ENCODE data around the gene GNG2.

GNG2 gene

GRCh38 chr14:51914310-51914709, 53.9 kb downstream of the GNG2 start:
- Histone ChIP-seq H3K4me3 (ENCODE audit: low read length) (no peak overlapping the region), H3K4me1 (ENCODE audit: low read length) (no peaks in the 10 kb centered on the region), H3K9me3 (replicated peaks; ENCODE audit: insufficient read depth, low read length) (no peaks in the 10 kb centered on the region), H3K36me3 (replicated peaks; ENCODE audit: insufficient read depth, low read length) (no peaks in the 10 kb centered on the region), H3K9me2 (replicated peaks; ENCODE audit: insufficient read depth, low read length) (no peaks in the 10 kb centered on the region), H3K4me2 (ENCODE audit: low read depth, low read length) (no peak overlapping the region), H3K79me2 (ENCODE audit: low read length) (no peaks in the 10 kb centered on the region), H3K9ac (ENCODE audit: low read length) (no peak overlapping the region), H3K27me3 (replicated peaks; ENCODE audit: insufficient read depth, low read length) (no peaks in the 10 kb centered on the region), H2AFZ (ENCODE audit: low read length) (no peak overlapping the region), H4K20me1 (ENCODE audit: insufficient read depth, low read length) (no peaks in the 10 kb centered on the region), H3K27ac (ENCODE audit: low read length) (no peak overlapping the region), H3F3A (ENCODE audit: insufficient read depth, low read length) (no peaks in the 10 kb centered on the region)
- TF ChIP-seq CTCF (IDR thresholded peaks at IDR 0.05; ENCODE audit: low read length) = no peak
- no peak for TF ChIP-seq EZH2phosphoT487 (IDR thresholded peaks at IDR 0.05; ENCODE audit: low read length)
- no peak for TF ChIP-seq EZH2 (optimal IDR thresholded peaks at IDR 0.05; ENCODE audit: low read depth, low read length)
- no peak for DNase-seq

- Histone ChIP-seq H3K4me1 (ENCODE audit: low read length) (no peaks in the 10 kb centered on the region), H3K9ac (ENCODE audit: low read length) (no peak overlapping the region), H4K20me1 (ENCODE audit: insufficient read depth, low read length) (no peaks in the 10 kb centered on the region), H3K4me3 (ENCODE audit: low read length) (no peak overlapping the region), H3K27ac (ENCODE audit: low read length) (no peak overlapping the region), H3K4me2 (ENCODE audit: low read depth, low read length) (no peak overlapping the region), H3K36me3 (replicated peaks; ENCODE audit: insufficient read depth, low read length) (no peaks in the 10 kb centered on the region), H3K9me3 (replicated peaks; ENCODE audit: insufficient read depth, low read length) (no peaks in the 10 kb centered on the region), H3K79me2 (ENCODE audit: low read length) (no peaks in the 10 kb centered on the region), H3K9me2 (replicated peaks; ENCODE audit: insufficient read depth, low read length) (no peaks in the 10 kb centered on the region), H3F3A (ENCODE audit: insufficient read depth, low read length) (no peaks in the 10 kb centered on the region), H2AFZ (ENCODE audit: low read length) (no peak overlapping the region), H3K27me3 (replicated peaks; ENCODE audit: insufficient read depth, low read length) (no peaks in the 10 kb centered on the region)
- no peak for TF ChIP-seq EZH2 (optimal IDR thresholded peaks at IDR 0.05; ENCODE audit: low read depth, low read length)
- no peak for TF ChIP-seq CTCF (IDR thresholded peaks at IDR 0.05; ENCODE audit: low read length)
- TF ChIP-seq EZH2phosphoT487 (IDR thresholded peaks at IDR 0.05; ENCODE audit: low read length) = no peak
- no peak for DNase-seq
These were observed 56.8 kb downstream of the GNG2 start for GRCh38 chr14:51917193-51917592.

DNA sequence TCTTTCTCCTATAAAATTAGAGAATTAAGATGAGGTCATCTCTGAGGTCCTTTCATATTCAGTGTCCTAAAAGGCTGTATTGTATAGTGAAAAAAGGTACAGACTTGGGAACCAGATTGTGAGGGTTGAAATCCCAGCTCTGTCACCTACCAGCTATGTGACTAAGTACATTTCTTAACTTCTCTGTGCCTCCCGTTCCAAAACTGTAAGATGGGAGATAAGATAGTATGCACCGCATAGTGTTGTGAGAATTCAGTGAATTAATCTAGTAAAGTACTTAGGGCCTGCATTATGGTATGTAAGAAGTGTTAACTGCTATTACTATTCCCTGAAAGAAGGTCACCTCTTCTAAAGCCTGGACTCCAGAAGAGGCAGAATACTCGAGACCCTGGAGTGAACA, 60.6 kb downstream of the GNG2 start:
- no peaks in the 10 kb centered on the region for H3K79me2 ChIP-seq (ENCODE audit: low read length)
- H3K9me2 ChIP-seq (replicated peaks; ENCODE audit: insufficient read depth, low read length) = no peaks in the 10 kb centered on the region
- H3K9me3 ChIP-seq (replicated peaks; ENCODE audit: insufficient read depth, low read length) = no peaks in the 10 kb centered on the region
- no peaks in the 10 kb centered on the region for H4K20me1 ChIP-seq (ENCODE audit: insufficient read depth, low read length)
- no peaks in the 10 kb centered on the region for H3K27me3 ChIP-seq (replicated peaks; ENCODE audit: insufficient read depth, low read length)
- H3K4me1 ChIP-seq (ENCODE audit: low read length) = no peaks in the 10 kb centered on the region
- TF ChIP-seq EZH2phosphoT487 (IDR thresholded peaks at IDR 0.05; ENCODE audit: low read length) (no peak), EZH2 (optimal IDR thresholded peaks at IDR 0.05; ENCODE audit: low read depth, low read length) (no peak)
- no peak overlapping the region for H3K4me3 ChIP-seq (ENCODE audit: low read length)
- H3K9ac ChIP-seq (ENCODE audit: low read length) = no peak overlapping the region
- no peak for DNase-seq
- H3K4me2 ChIP-seq (ENCODE audit: low read depth, low read length) = no peak overlapping the region
- H3K36me3 ChIP-seq (replicated peaks; ENCODE audit: insufficient read depth, low read length) = no peaks in the 10 kb centered on the region
- no peak overlapping the region for H3K27ac ChIP-seq (ENCODE audit: low read length)
- no peaks in the 10 kb centered on the region for H3F3A ChIP-seq (ENCODE audit: insufficient read depth, low read length)
- H2AFZ ChIP-seq (ENCODE audit: low read length) = no peak overlapping the region

DNA sequence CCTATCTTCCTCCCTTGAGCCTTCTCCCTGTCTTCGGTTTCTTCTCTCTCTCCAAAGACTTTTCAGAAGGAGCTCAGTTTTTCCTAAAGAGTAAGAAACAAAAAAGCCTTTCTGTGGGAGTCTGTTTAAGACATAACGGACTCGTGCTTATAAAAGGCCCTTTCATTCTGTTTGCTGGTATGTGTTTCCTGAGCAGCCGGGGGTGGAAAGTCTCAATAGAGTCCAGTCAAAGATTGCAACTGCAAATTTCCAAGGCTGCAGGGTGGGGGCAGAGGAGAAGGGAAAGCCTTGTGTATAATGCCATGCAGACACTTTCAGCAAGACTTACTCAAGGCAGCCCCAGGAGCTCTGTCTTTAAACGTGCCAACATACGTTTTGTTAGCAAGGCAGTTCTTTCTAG, 62.2 kb downstream of the GNG2 start:
- no peaks in the 10 kb centered on the region for H3K4me1 ChIP-seq (ENCODE audit: low read length)
- H2AFZ ChIP-seq (ENCODE audit: low read length) = no peak overlapping the region
- H4K20me1 ChIP-seq (ENCODE audit: insufficient read depth, low read length) = no peaks in the 10 kb centered on the region
- no peak overlapping the region for H3K27ac ChIP-seq (ENCODE audit: low read length)
- TF ChIP-seq CTCF (IDR thresholded peaks at IDR 0.05; ENCODE audit: low read length) = no peak
- no peak for TF ChIP-seq EZH2phosphoT487 (IDR thresholded peaks at IDR 0.05; ENCODE audit: low read length)
- TF ChIP-seq EZH2 (optimal IDR thresholded peaks at IDR 0.05; ENCODE audit: low read depth, low read length) = no peak
- no peak overlapping the region for H3K9ac ChIP-seq (ENCODE audit: low read length)
- H3K4me2 ChIP-seq (ENCODE audit: low read depth, low read length) = no peak overlapping the region
- no peaks in the 10 kb centered on the region for H3K79me2 ChIP-seq (ENCODE audit: low read length)
- no peaks in the 10 kb centered on the region for H3K9me2 ChIP-seq (replicated peaks; ENCODE audit: insufficient read depth, low read length)
- no peaks in the 10 kb centered on the region for H3K9me3 ChIP-seq (replicated peaks; ENCODE audit: insufficient read depth, low read length)
- DNase-seq = no peak
- H3K27me3 ChIP-seq (replicated peaks; ENCODE audit: insufficient read depth, low read length) = no peaks in the 10 kb centered on the region
- no peak overlapping the region for H3K4me3 ChIP-seq (ENCODE audit: low read length)
- H3F3A ChIP-seq (ENCODE audit: insufficient read depth, low read length) = no peaks in the 10 kb centered on the region
- no peaks in the 10 kb centered on the region for H3K36me3 ChIP-seq (replicated peaks; ENCODE audit: insufficient read depth, low read length)

Measured in MM.1S (cell line).